Fibroblast of skin of right biceps (primary cell): ENCODE results near the gene PAFAH1B2.

Experiments used
- DNase-seq: peaks from one replicate; pipeline ENCODE4 v3.0.0-alpha.2; 2013

The PAFAH1B2 gene

DNA sequence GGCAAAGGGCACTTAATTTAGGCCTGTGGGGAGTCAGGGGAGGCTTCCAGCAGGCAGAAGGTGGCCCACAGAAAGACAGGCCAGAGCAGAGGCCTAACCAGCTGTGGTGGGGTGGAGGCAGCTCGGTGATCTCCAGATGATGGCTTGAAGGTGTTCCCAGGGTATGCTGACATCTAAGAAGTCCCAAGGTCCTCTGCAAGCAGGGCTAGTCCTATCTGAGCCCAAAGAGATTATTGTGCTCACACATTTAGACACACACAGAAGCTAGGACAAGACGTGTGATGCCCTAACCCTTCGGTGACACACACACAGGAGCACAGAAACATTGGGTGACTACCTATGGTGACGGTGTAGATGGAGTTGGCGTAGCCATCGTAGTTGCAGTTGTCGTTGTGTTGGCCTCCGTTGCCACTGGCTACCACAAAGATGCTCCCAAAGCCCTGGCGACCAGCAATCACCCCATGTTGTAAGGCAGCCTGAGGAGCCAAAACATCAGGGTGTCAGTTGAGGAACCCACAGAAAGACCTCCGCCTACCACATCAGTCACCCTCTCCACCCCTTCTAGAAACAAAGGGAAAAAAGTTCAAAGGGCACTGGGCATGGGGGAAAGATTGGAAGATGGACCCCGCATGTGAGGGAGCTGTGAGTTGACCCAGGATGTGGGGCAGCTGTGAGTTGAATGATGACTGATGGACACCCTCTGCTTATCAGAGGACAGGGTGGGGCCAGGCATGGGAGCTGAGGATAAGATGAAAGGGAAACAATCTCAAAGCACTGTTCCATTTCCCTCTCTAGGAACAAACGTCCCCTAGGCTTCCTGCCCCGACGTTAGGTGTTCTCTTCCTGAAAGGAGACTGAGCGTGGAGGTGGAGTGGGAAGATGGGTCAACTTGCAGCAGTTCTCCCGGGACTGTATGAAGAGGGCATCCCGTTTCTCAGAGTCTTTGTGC, 79.9 kb downstream of the PAFAH1B2 start:
- no peak for DNase-seq

DNA sequence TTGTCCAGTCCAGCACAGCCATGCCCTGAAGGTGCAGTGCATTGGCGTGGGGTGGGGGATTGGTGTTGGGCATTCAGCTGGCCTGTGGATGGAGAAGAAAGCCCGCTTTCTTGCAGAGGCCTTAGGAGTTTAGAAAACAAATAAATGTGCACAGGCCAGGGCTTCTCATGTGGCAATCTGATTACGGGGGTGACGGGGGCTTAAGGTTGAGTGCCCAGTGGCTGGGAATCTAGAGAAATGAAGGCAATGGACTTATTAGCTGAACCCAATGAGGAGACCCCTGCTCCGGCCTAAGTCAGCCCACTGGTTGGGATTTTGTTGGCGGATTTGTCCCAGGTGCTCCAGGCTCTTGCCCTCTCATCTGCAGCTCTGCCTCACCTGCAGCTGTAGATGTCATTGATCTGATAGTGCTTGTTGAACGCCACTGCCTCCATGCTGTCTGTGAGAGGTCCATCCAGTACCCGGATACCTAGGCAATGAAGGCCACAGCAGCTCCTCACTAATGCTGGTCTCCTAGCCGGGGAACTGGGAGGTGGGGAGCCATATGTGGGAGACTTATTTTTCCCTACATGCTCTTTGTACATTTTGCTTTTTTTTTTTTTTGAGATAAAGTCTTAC, 81.6 kb downstream of the PAFAH1B2 start:
- no peak for DNase-seq
